Measurements from ENCODE around the gene ST14. TPM values are rescaled to one million over a fixed set of nuclear protein-coding genes. Genes with fewer than 3 reads are reported as not detected.
A peak's percentile ranks its signal among the peaks of the same experiment; 100 is the strongest.

The ST14 gene
- polyA plus RNA-seq, 3 donors, result 13.3 to 36.0 (median 23.6) TPM

GRCh38 chr11:130162733-130163132, 3.2 kb downstream of the ST14 start:
- Histone ChIP-seq H3K27me3 (ENCODE audit: control insufficient read depth in 2 of 2, insufficient read depth in 2 of 2, low read length in 2 of 2) (peaks cover 0 to 14% of the 10 kb centered on the region in 2 donors), H3K9ac (ENCODE audit: insufficient read depth, low read length, poor library complexity, severe bottlenecking) (no peak overlapping the region), H3K4me3 (replicated peaks in 1 of 3; ENCODE audit: low read depth in 2 of 3, low read length in 3 of 3) (peak overlapping the region in 1 of 3 experiments; percentile 40), H3K4me1 (ENCODE audit: control insufficient read depth in 1 of 2, insufficient read depth in 2 of 2, low read length in 2 of 2) (peaks cover 68 to 75% of the 10 kb centered on the region in 2 donors), H3K9me3 (replicated peaks in 1 of 2; ENCODE audit: control insufficient read depth in 1 of 2, insufficient read depth in 1 of 2, low read length in 2 of 2) (no peaks in the 10 kb centered on the region), H2AFZ (ENCODE audit: insufficient read depth, low read depth, low read length, poor library complexity, severe bottlenecking) (no peak overlapping the region), H4K20me1 (ENCODE audit: insufficient read depth, low read length) (peaks cover 16% of the 10 kb centered on the region), H3K36me3 (replicated peaks in 1 of 2; ENCODE audit: control insufficient read depth in 1 of 2, insufficient read depth in 2 of 2, low read length in 2 of 2) (no peaks in the 10 kb centered on the region), H3K79me2 (ENCODE audit: insufficient read depth, low read length) (peaks cover 60% of the 10 kb centered on the region), H3K27ac (ENCODE audit: low read depth in 1 of 2, low read length in 2 of 2) (peak overlapping the region in 1 of 2 donors; percentile 84), H3K4me2 (replicated peaks; ENCODE audit: extremely low read depth, low read length, poor library complexity, severe bottlenecking) (no peak overlapping the region)
- Mint-ChIP-seq H3K9me3 (peaks cover 0 to 6% (median 0%) of the 10 kb centered on the region in 7 donors), H3K4me1 (peaks cover 76% of the 10 kb centered on the region), H3K36me3 (peaks cover 5 to 10% of the 10 kb centered on the region in 2 donors), H3K4me3 (no peak overlapping the region), H3K27ac (peak overlapping the region; percentile 42 to 86 (median 79)), H3K27me3 (ENCODE audit: low read depth in 3 of 3) (peaks cover 15 to 24% (median 15%) of the 10 kb centered on the region in 3 donors)
- DNase-seq, result peak; percentile 56 to 70 (median 70)
- intact Hi-C loops (cut with micrococcal nuclease), result loop anchor here in 1 of 2 donors (10.0 kb wide), 1 partner anchor 152 kb away; the partner anchor contains the start of gene ZBTB44
- no peak for TF ChIP-seq CTCF (IDR thresholded peaks at IDR 0.05)
- WGBS (ENCODE audit: insufficient coverage), result 35% methylated on average over 2 of the region's 5 CpGs

GRCh38 chr11:130163346-130164220, 4.0 kb downstream of the ST14 start:
- Mint-ChIP-seq H3K27me3 (ENCODE audit: low read depth in 3 of 3) (peaks cover 10 to 18% (median 12%) of the 10 kb centered on the region in 3 donors), H3K4me1 (peaks cover 75% of the 10 kb centered on the region), H3K4me3 (peak overlapping the region; percentile 40 to 51), H3K36me3 (peaks cover 5 to 10% of the 10 kb centered on the region in 2 donors), H3K9me3 (peaks cover 0 to 4% (median 0%) of the 10 kb centered on the region in 7 donors), H3K27ac (peak overlapping the region; percentile 72 to 92 (median 86))
- Histone ChIP-seq H3K4me1 (ENCODE audit: control insufficient read depth in 1 of 2, insufficient read depth in 2 of 2, low read length in 2 of 2) (peaks cover 68 to 75% of the 10 kb centered on the region in 2 donors), H3K27ac (ENCODE audit: low read depth in 1 of 2, low read length in 2 of 2) (peak overlapping the region; percentile 57 to 84), H2AFZ (ENCODE audit: insufficient read depth, low read depth, low read length, poor library complexity, severe bottlenecking) (no peak overlapping the region), H3K4me2 (replicated peaks; ENCODE audit: extremely low read depth, low read length, poor library complexity, severe bottlenecking) (peak overlapping the region; percentile 54), H3K4me3 (replicated peaks in 1 of 3; ENCODE audit: low read depth in 2 of 3, low read length in 3 of 3) (peak overlapping the region in 1 of 3 experiments; percentile 40), H3K9me3 (replicated peaks in 1 of 2; ENCODE audit: control insufficient read depth in 1 of 2, insufficient read depth in 1 of 2, low read length in 2 of 2) (no peaks in the 10 kb centered on the region), H4K20me1 (ENCODE audit: insufficient read depth, low read length) (peaks cover 25% of the 10 kb centered on the region), H3K9ac (ENCODE audit: insufficient read depth, low read length, poor library complexity, severe bottlenecking) (peak overlapping the region; percentile 22), H3K36me3 (replicated peaks in 1 of 2; ENCODE audit: control insufficient read depth in 1 of 2, insufficient read depth in 2 of 2, low read length in 2 of 2) (no peaks in the 10 kb centered on the region), H3K27me3 (ENCODE audit: control insufficient read depth in 2 of 2, insufficient read depth in 2 of 2, low read length in 2 of 2) (peaks cover 0 to 8% of the 10 kb centered on the region in 2 donors), H3K79me2 (ENCODE audit: insufficient read depth, low read length) (peaks cover 69% of the 10 kb centered on the region)
- TF ChIP-seq CTCF (IDR thresholded peaks at IDR 0.05), result no peak
- intact Hi-C loops (cut with micrococcal nuclease), result loop anchor here in 1 of 2 donors (10.0 kb wide), 1 partner anchor 151 kb away; the partner anchor contains the start of gene ZBTB44
- 24% methylated on average over 10 of the region's 13 CpGs for WGBS (ENCODE audit: insufficient coverage)
- peak; percentile 79 to 89 (median 84) for DNase-seq

Data from CD14-positive monocyte (primary cell).